ENCODE data around the gene PSMC3IP.

DNA sequence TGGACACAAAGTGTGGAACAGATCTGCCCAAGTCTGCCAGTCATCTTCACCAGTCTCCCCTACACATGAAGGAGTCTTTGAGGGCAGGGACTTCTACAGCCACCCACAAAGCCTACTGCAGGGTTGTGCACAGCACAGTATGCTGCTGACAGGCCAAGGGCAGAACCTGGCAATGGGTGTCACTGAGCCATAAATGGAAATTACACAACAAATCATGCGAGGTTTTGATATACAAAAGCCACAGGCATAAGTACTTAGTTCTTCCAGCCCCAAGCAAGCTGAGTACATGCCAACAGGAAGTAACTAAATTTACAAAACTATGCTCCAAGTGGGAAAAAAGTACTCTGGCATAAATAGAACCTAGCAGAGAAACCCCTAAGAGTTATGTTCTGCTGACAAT, 7.8 kb upstream of the PSMC3IP start:
- TF ChIP-seq, protein P1, sequence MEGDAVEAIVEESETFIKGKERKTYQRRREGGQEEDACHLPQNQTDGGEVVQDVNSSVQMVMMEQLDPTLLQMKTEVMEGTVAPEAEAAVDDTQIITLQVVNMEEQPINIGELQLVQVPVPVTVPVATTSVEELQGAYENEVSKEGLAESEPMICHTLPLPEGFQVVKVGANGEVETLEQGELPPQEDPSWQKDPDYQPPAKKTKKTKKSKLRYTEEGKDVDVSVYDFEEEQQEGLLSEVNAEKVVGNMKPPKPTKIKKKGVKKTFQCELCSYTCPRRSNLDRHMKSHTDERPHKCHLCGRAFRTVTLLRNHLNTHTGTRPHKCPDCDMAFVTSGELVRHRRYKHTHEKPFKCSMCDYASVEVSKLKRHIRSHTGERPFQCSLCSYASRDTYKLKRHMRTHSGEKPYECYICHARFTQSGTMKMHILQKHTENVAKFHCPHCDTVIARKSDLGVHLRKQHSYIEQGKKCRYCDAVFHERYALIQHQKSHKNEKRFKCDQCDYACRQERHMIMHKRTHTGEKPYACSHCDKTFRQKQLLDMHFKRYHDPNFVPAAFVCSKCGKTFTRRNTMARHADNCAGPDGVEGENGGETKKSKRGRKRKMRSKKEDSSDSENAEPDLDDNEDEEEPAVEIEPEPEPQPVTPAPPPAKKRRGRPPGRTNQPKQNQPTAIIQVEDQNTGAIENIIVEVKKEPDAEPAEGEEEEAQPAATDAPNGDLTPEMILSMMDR (tag by site-specific recombination; IDR thresholded peaks at IDR 0.05): no peak
- TF ChIP-seq, protein P2, sequence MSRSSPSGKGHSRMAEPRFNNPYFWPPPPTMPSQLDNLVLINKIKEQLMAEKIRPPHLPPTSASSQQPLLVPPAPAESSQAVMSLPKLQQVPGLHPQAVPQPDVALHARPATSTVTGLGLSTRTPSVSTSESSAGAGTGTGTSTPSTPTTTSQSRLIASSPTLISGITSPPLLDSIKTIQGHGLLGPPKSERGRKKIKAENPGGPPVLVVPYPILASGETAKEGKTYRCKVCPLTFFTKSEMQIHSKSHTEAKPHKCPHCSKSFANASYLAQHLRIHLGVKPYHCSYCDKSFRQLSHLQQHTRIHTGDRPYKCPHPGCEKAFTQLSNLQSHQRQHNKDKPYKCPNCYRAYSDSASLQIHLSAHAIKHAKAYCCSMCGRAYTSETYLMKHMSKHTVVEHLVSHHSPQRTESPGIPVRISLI (tag by site-specific recombination; IDR thresholded peaks at IDR 0.05): no peak
- TF ChIP-seq YY1 (tag by site-specific recombination; IDR thresholded peaks at IDR 0.05) (no peak), ZNF670 (tag by site-specific recombination; IDR thresholded peaks at IDR 0.05; ENCODE audit: low read depth) (no peak), PRDM1 (tag by site-specific recombination; IDR thresholded peaks at IDR 0.05) (no peak), ZNF48 (tag by site-specific recombination; IDR thresholded peaks at IDR 0.05) (no peak), FEZF1 (tag by site-specific recombination; IDR thresholded peaks at IDR 0.05) (no peak), TRIM28 (IDR thresholded peaks at IDR 0.05; ENCODE audit: borderline replicate concordance, low read length) (no peak)
- TF ChIP-seq, protein P3, sequence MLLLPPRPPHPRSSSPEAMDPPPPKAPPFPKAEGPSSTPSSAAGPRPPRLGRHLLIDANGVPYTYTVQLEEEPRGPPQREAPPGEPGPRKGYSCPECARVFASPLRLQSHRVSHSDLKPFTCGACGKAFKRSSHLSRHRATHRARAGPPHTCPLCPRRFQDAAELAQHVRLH (tag by site-specific recombination; IDR thresholded peaks at IDR 0.05): no peak
- TF ChIP-seq, protein P4, sequence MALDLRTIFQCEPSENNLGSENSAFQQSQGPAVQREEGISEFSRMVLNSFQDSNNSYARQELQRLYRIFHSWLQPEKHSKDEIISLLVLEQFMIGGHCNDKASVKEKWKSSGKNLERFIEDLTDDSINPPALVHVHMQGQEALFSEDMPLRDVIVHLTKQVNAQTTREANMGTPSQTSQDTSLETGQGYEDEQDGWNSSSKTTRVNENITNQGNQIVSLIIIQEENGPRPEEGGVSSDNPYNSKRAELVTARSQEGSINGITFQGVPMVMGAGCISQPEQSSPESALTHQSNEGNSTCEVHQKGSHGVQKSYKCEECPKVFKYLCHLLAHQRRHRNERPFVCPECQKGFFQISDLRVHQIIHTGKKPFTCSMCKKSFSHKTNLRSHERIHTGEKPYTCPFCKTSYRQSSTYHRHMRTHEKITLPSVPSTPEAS (tag by site-specific recombination; IDR thresholded peaks at IDR 0.05): no peak
